Loucy (cell line): ENCODE measurements around the gene HSD17B4.
"Not testable (repeated sequence)": the region's sequence is repeated elsewhere in the genome, so short reads cannot be mapped to it uniquely, and the experiment has no call there.

Experiments used
- H2AFZ ChIP-seq: fragments of 200-600 bp; sonication (generic); 2 replicates; pipeline ENCODE4 v1.6.0; 2016; ENCODE audit warnings: antibody characterized with exemption, mild to moderate bottlenecking, low read length, moderate library complexity
- H3F3A ChIP-seq: fragments of 200-600 bp; 2 replicates; pipeline ENCODE4 v1.6.0; 2016; ENCODE audit warnings: antibody characterized with exemption, low read depth, mild to moderate bottlenecking
- H3K27me3 ChIP-seq: fragments of 200-600 bp; sonication (generic); 2 replicates; pipeline ENCODE4 v1.6.1; 2014; ENCODE audit warnings: low read length, mild to moderate bottlenecking; ENCODE audit not compliant: insufficient read depth, poor library complexity, severe bottlenecking
- H3K36me3 ChIP-seq: fragments of 200-600 bp; sonication (generic); 2 replicates; pipeline ENCODE4 v1.6.1; 2016; ENCODE audit warnings: low read length; ENCODE audit not compliant: insufficient read depth
- H3K4me1 ChIP-seq: fragments of 200-600 bp; sonication (generic); 2 replicates; pipeline ENCODE4 v1.5.1; 2014; ENCODE audit warnings: low read length, mild to moderate bottlenecking; ENCODE audit not compliant: insufficient read depth, poor library complexity, severe bottlenecking
- H3K4me2 ChIP-seq: fragments of 200-600 bp; sonication (generic); 2 replicates; pipeline ENCODE4 v1.6.0; 2014; ENCODE audit warnings: antibody characterized with exemption, low read length, low read depth, mild to moderate bottlenecking; ENCODE audit not compliant: poor library complexity, severe bottlenecking
- H3K4me3 ChIP-seq: fragments of 200-600 bp; sonication (generic); 2 replicates; pipeline ENCODE4 v1.5.1; 2014; ENCODE audit warnings: low read length, mild to moderate bottlenecking, mixed read lengths; ENCODE audit not compliant: poor library complexity, severe bottlenecking
- H3K79me2 ChIP-seq: fragments of 200-600 bp; sonication (generic); 2 replicates; pipeline ENCODE4 v1.6.1; 2014; ENCODE audit warnings: low read length; ENCODE audit not compliant: insufficient read depth
- H3K9ac ChIP-seq: fragments of 200-600 bp; sonication (generic); 2 replicates; pipeline ENCODE4 v1.6.0; 2014; ENCODE audit warnings: mild to moderate bottlenecking, low read depth, low read length, moderate library complexity; ENCODE audit not compliant: poor library complexity, severe bottlenecking
- H3K9me2 ChIP-seq: fragments of 200-600 bp; sonication (generic); replicated peaks from 2 replicates; pipeline ENCODE4 v1.6.1; 2016; ENCODE audit warnings: low read depth, low read length, mixed read lengths
- H3K9me3 ChIP-seq: fragments of 200-600 bp; sonication (generic); 2 replicates; pipeline ENCODE4 v1.6.1; 2014; ENCODE audit warnings: mild to moderate bottlenecking, antibody characterized with exemption, low read length, low read depth; ENCODE audit not compliant: insufficient read depth
- H4K20me1 ChIP-seq: fragments of 200-600 bp; sonication (generic); 2 replicates; pipeline ENCODE4 v1.6.0; 2014; ENCODE audit warnings: antibody characterized with exemption, low read length, mild to moderate bottlenecking; ENCODE audit not compliant: insufficient read depth, poor library complexity, severe bottlenecking
- EZH2phosphoT487 ChIP-seq: fragments of 200-600 bp; IDR thresholded peaks from 2 replicates; pipeline ENCODE4 v1.6.1; 2018; ENCODE audit warnings: antibody characterized with exemption, mild to moderate bottlenecking, moderate library complexity, borderline replicate concordance
- TF ChIP-seq, protein P1 (sequence below): fragments of 200-600 bp; sonication (generic); conservative IDR thresholded peaks from 2 replicates; pipeline ENCODE4 v1.5.1; 2014; ENCODE audit warnings: mild to moderate bottlenecking, antibody characterized with exemption, low read length

Gene HSD17B4

DNA sequence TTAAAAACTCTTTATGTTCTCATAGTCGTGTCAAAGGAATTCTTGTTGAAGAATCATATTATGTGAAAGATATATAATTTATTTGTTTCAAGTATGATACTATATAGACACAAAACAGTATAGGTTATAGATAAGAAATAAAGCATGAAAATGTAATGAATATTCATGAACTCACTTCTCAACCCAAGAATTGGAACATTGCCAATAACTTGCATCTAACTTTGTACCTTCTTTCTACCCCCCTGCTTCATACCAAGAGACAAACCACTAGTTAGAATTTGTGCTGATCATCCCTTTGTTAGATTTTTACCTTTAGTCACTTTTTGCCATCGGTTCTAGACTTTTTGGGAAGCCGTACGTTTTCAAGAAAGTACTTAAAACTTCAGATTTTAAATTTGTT, 32.6 kb downstream of the HSD17B4 start:
- H3K9me3 ChIP-seq: no peaks in the 10 kb centered on the region

DNA sequence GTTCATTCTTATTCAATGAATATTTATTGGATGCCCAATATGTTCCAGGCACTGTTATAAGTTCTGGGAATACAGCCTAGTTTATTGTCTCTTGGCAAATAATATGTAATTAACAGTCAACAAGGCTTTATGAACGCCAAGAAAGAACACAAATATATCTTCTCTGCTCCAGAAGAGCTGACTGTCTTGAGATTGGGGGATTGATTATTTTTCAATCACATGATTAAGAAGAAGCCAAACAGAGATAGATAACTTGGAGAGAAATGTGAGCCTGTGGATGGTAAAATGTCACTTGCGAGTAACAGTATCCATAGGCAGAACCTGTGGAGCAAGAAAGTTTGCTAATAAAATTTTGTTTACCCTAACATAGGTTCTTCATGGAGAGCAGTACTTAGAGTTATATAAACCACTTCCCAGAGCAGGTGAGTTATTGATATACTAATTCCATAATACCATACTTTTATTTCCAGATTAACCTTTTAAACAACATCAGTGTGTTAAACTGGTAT, 49.4 kb downstream of the HSD17B4 start:
- Histone ChIP-seq H2AFZ (no peak overlapping the region), H3K36me3 (peaks cover 5% of the 10 kb centered on the region; the same call in 1 of the 2 replicates), H3K4me3 (no peak overlapping the region), H3K27me3 (no peaks in the 10 kb centered on the region), H4K20me1 (no peaks in the 10 kb centered on the region), H3K4me1 (no peaks in the 10 kb centered on the region), H3K9me3 (no peaks in the 10 kb centered on the region; the same call in 1 of the 2 replicates), H3K79me2 (no peaks in the 10 kb centered on the region), H3F3A (no peaks in the 10 kb centered on the region), H3K9ac (no peak overlapping the region), H3K9me2 (no peaks in the 10 kb centered on the region), H3K4me2 (no peak overlapping the region)
- no peak for TF ChIP-seq EZH2phosphoT487
- TF ChIP-seq, protein P1, sequence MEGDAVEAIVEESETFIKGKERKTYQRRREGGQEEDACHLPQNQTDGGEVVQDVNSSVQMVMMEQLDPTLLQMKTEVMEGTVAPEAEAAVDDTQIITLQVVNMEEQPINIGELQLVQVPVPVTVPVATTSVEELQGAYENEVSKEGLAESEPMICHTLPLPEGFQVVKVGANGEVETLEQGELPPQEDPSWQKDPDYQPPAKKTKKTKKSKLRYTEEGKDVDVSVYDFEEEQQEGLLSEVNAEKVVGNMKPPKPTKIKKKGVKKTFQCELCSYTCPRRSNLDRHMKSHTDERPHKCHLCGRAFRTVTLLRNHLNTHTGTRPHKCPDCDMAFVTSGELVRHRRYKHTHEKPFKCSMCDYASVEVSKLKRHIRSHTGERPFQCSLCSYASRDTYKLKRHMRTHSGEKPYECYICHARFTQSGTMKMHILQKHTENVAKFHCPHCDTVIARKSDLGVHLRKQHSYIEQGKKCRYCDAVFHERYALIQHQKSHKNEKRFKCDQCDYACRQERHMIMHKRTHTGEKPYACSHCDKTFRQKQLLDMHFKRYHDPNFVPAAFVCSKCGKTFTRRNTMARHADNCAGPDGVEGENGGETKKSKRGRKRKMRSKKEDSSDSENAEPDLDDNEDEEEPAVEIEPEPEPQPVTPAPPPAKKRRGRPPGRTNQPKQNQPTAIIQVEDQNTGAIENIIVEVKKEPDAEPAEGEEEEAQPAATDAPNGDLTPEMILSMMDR: no peak

More for the DNA sequence above, 32.6 kb downstream of the HSD17B4 start:
- Histone ChIP-seq H3K9me2 (no peaks in the 10 kb centered on the region), H2AFZ (no peak overlapping the region), H3K79me2 (no peaks in the 10 kb centered on the region), H3K4me2 (no peak overlapping the region), H3K4me1 (no peaks in the 10 kb centered on the region), H3F3A (no peaks in the 10 kb centered on the region), H3K27me3 (no peaks in the 10 kb centered on the region), H4K20me1 (no peaks in the 10 kb centered on the region), H3K4me3 (no peak overlapping the region), H3K36me3 (peaks cover 5% of the 10 kb centered on the region), H3K9ac (no peak overlapping the region)
- TF ChIP-seq, protein P1: no peak
- TF ChIP-seq EZH2phosphoT487: no peak

DNA sequence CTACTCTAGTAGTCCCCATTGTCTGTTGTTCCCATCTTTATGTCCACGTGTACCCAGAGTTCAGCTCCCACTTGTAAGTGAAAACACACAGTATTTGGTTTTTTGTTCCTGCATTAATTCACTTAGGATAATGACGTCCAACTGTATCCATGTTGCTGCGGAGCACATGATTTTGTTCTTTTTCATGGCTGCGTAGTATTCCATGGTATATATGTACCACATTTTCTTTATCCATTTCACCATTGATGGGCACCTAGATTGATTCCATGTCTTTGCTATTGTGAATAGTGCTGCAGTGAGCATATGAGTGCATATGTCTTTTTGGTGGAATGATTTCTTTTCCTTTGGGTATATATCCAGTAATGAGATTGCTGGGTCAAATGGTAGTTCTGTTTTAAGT, 51.6 kb downstream of the HSD17B4 start:
- H4K20me1 ChIP-seq, H3K36me3 ChIP-seq, H3F3A ChIP-seq, H2AFZ ChIP-seq, H3K4me3 ChIP-seq, H3K9me3 ChIP-seq, H3K9me2 ChIP-seq, H3K4me1 ChIP-seq, H3K27me3 ChIP-seq, H3K79me2 ChIP-seq, H3K9ac ChIP-seq, H3K4me2 ChIP-seq: not testable (repeated sequence)

DNA sequence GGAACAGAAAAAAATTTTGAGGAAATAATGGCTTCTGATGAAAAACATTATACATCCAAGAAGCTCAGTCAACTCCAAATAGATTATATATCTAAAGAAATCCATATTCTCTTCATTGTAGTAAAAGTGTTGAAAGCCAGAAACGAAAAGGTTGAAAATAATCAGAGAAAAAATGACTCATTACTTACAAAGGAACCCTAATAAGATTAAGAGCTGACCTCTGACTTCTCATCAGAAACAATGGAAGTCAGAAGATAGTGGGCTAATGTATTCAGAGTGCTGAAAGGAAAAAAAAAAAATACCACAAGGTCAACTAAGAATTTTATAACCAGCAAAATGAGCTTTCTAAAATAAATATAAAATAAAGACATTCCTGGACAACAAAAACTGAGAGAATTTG, 60.0 kb downstream of the HSD17B4 start:
- TF ChIP-seq, protein P1: no peak
- no peak for TF ChIP-seq EZH2phosphoT487
- no peak overlapping the region for H3K4me2 ChIP-seq
- no peaks in the 10 kb centered on the region for H3K79me2 ChIP-seq
- H3K9me2 ChIP-seq: no peaks in the 10 kb centered on the region
- H3K9ac ChIP-seq: no peak overlapping the region
- H3F3A ChIP-seq: no peaks in the 10 kb centered on the region
- H3K36me3 ChIP-seq: peaks cover 16% of the 10 kb centered on the region; the same call in 1 of the 2 replicates
- no peaks in the 10 kb centered on the region for H4K20me1 ChIP-seq
- H3K4me3 ChIP-seq: no peak overlapping the region
- no peaks in the 10 kb centered on the region for H3K9me3 ChIP-seq
- H2AFZ ChIP-seq: no peak overlapping the region
- H3K27me3 ChIP-seq: no peaks in the 10 kb centered on the region
- no peaks in the 10 kb centered on the region for H3K4me1 ChIP-seq
